Right cardiac atrium (tissue), 5 donors: Measurements from ENCODE around the gene INS. TPM values are rescaled to one million over a fixed set of nuclear protein-coding genes. Genes with fewer than 3 reads are reported as not detected.
"Not testable (repeated sequence)": the region's sequence is repeated elsewhere in the genome, so short reads cannot be mapped to it uniquely, and the experiment has no call there.

ENCODE experiments used
- ATAC-seq, 2 donors: fragments of 200-7000 bp; cut with Tn5 transposase; one replicate each; pipeline versions ENCODE4 v1.8.0 to v1.9.1; 2020; ENCODE audit warnings: moderate library complexity in 2 of 2, mild to moderate bottlenecking in 1 of 2
- DNase-seq, 3 donors: peaks; one replicate each; pipeline ENCODE4 v3.0.0-alpha.2; 2020
- H3K27ac ChIP-seq: one replicate; pipeline ENCODE4 v1.5.1; 2013; ENCODE audit warnings: mild to moderate bottlenecking, low read length, control low read depth, moderate library complexity
- H3K27me3 ChIP-seq: one replicate; pipeline ENCODE4 v1.6.1; 2013; ENCODE audit not compliant: control insufficient read depth, insufficient read depth
- H3K4me1 ChIP-seq: one replicate; pipeline ENCODE4 v1.6.1; 2013; ENCODE audit warnings: low read length; ENCODE audit not compliant: control insufficient read depth, insufficient read depth
- H3K4me3 ChIP-seq: one replicate; pipeline ENCODE4 v1.5.1; 2013; ENCODE audit warnings: low read length, control low read depth
- H3K9me3 ChIP-seq: one replicate; pipeline ENCODE4 v1.6.1; 2013; ENCODE audit warnings: low read length; ENCODE audit not compliant: control insufficient read depth
- WGBS: extraction: QIAGEN DNeasy Blood & Tissue Kit; methylation state at CpG from one replicate; pipeline ENCODE4 v1.1.7; 2013; 5-methylcytosine and 5-hydroxymethylcytosine counted together
- intact Hi-C, 4 donors: fragments of 100-400 bp; cut with DNase I; formaldehyde crosslinking; loops; one replicate each; pipeline versions ENCODE4 v1.11.0 to v1.14.0; 2022 to 2023
- polyA plus RNA-seq: library from polyadenylated mRNA; stranded (reverse); fragments of 200-250 nt; gene quantifications from one replicate; pipeline ENCODE4 v1.2.3, GENCODE V29; 2013
- total RNA-seq, 4 donors: library from RNA; stranded (reverse); fragmentation: NEBNext Ultra II Directional; extraction: Animal tissue kit (Norgen Biotek cat#: 25700); gene quantifications; one replicate each; pipeline ENCODE4 v1.2.1, GENCODE V29; 2021
- donor health status: healthy with polysubstance abuse.
- donor health status: DM: no; HTN: yes; CAD: no.
- donor health status: DM: no; HTN: no; CAD: no.
- donor health status: DM: no; HTN: yes; CAD: no; lungs with severe emphysema.
- donor health status: DM: yes; HTN: yes; CAD: no.

The INS gene
- total and polyA plus RNA-seq, 5 donors, result 1.1 TPM; not detected in 4

DNA sequence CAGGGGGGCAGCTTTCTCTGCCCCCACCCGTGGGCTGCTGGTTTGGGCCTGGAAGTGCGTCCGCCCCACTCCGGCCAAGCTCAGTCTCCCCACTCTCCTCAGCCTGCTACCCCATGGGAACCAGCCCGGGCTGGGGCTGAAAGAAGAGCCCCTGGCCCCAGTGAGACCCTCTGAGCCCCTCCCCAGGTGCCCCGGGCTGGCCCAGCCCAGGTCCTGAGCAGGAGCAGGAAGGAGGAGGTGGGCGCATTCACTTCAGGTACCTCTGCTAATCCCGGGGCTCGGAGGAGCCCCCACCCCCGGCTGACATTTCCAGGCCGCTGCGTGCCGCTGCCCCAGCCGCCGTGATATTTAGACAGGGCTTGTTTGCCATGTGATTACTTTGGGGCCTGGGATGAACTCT is 19.3 kb upstream of the INS start:
- 77% methylated on average over 15 of the region's 15 CpGs for WGBS
- Histone ChIP-seq H3K27me3 (no peaks in the 10 kb centered on the region), H3K9me3 (no peaks in the 10 kb centered on the region), H3K4me1 (no peaks in the 10 kb centered on the region), H3K27ac (no peak overlapping the region), H3K4me3 (no peak overlapping the region)
- DNase-seq (no peak), ATAC-seq (no peak)
- intact Hi-C loops, result no loop called here

DNA sequence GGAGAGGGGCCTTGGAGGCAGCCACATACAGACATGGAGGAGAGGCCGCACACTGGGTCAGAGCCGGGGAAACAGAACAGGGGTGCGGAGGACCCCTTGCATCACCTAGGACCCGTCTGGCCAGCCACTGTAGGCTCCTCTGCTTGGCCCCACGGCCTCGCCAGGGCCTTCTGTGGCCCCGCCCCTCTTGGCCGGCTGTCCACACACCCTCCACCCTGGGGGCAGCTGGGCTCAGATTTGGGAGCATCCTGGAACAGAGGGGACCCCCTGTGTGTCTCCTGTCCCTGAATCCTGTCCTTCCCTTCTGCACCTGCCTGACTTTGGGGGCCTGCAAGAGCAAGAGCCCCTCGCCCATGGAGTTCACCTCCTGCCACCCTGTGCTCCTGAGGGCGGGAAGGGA is 18.5 kb upstream of the INS start:
- ATAC-seq (no peak), DNase-seq (no peak)
- H3K27ac ChIP-seq, result no peak overlapping the region
- H3K27me3 ChIP-seq, result no peaks in the 10 kb centered on the region
- no peak overlapping the region for H3K4me3 ChIP-seq
- H3K4me1 ChIP-seq, result no peaks in the 10 kb centered on the region
- H3K9me3 ChIP-seq, result no peaks in the 10 kb centered on the region
- WGBS, result 89% methylated on average over 10 of the region's 10 CpGs
- intact Hi-C loops, result no loop called here

DNA sequence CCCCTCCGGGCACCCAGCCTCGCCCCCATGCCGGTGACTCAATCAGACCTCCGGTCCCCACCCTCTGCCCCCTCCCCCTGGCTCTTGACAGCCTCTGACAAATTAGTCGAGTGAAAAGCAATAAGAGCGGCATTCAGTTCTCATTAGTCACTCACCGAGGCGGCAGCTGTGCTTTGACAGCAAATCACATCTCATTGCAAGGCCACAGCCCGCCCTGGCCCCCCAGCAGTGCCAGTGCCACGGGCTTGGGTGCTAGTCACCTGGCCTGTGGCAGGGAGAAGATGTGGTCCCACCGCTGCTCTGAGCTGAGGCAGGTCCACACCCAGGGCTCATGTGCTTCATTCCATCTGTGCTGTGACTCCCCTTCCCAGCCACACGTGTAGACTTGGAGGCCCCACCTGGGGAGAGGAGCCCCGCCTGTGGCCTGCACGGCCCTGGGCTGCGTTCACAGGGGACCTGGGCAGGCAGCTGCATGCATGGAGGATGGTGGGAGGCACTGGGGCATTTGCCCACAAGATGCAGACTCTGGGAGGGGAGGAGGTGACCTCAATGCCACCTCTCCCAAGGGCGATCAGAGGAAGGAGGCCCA is 18.0 kb upstream of the INS start:
- no peaks in the 10 kb centered on the region for H3K4me1 ChIP-seq
- no peak overlapping the region for H3K27ac ChIP-seq
- DNase-seq, result no peak
- H3K4me3 ChIP-seq, result no peak overlapping the region
- intact Hi-C loops, result no loop called here
- no peaks in the 10 kb centered on the region for H3K9me3 ChIP-seq
- WGBS, result 54% methylated on average over 16 of the region's 16 CpGs
- ATAC-seq, result no peak
- no peaks in the 10 kb centered on the region for H3K27me3 ChIP-seq

DNA sequence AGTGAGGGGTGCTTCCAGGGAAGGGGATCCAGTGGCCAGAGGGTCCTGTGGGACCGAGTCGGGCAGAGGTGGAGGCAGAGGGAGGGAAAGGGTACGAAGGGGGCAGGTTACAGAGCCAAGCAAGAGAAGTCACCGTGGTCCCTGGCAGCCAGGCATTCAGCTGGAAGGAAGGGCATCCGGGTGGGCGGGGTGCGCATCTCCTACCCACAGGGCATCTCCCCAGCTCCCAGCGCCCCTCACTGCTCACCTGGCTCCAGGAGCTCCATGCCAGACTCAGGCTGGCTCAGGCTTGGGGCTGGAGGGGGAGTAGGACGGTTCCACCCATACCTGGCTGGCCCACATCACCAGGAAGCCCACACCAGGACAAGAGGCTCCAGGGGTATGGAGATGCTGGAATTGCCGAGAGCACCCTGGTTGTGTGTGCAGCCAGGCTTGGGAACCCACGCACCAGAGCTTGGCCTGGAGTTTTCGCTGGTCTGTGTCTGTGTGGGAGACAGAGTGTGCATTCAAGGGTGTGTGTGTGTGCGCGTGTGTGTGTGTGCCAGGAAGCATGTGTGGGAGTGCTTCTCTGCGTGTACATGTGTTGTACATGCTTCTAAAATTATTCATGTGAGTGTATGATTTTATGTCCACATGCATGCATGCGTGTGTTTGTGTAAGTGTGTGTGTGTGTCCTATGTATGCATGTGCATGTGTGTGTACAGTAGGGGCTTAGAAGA is 17.2 kb upstream of the INS start:
- ATAC-seq, result not testable (repeated sequence)

DNA sequence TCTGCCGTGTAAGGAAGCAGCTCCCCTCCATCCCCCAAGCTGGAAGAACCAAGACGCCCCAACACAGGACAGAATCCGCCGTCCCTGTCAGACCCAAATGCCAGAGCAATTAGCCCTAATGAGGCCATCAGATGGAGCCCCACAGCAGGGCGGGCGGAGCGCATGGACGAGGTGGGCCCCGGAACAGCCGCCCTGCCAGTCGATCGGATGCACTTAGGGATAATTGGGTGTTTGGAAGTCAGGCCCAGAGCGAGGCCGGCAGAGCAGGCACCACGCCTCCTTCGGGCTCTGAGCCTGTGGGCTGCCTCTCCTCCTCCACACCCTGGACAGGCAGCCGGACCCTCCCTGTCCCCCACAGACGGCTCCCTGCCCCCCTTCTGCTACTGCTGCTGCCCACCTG is 16.1 kb upstream of the INS start:
- no peak for DNase-seq
- H3K4me1 ChIP-seq, result no peaks in the 10 kb centered on the region
- H3K9me3 ChIP-seq, result no peaks in the 10 kb centered on the region
- ATAC-seq, result no peak
- no peak overlapping the region for H3K4me3 ChIP-seq
- H3K27me3 ChIP-seq, result no peaks in the 10 kb centered on the region
- no peak overlapping the region for H3K27ac ChIP-seq
- intact Hi-C loops, result no loop called here
- WGBS, result 59% methylated on average over 18 of the region's 18 CpGs

More for the DNA sequence above, 17.2 kb upstream of the INS start:
- H3K27me3 ChIP-seq, H3K4me1 ChIP-seq, H3K4me3 ChIP-seq, intact Hi-C loops, H3K27ac ChIP-seq, H3K9me3 ChIP-seq, DNase-seq: not testable (repeated sequence)
- WGBS, result 70% methylated on average over 16 of the region's 16 CpGs

DNA sequence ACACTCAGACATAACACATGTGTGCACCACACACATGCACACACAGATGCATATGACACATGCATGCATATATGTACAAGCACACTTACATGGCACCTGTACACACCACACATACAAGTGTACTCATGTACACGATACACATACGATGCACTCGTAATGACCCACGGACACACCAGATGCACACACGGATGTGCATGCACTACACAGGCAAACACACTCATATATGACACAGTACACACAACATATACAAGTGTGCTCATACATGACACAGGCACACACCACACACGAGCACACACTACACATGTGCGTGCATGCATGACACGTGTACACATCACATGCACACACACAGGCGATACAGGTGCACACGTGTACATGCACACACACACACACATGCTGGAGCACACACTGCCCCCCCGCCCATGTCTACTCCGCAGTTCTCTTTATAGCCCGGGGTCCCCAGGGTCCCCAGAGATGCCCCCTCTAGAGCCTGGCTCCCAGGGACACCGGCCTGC is 15.4 kb upstream of the INS start:
- no peaks in the 10 kb centered on the region for H3K4me1 ChIP-seq
- H3K9me3 ChIP-seq, result no peaks in the 10 kb centered on the region
- H3K4me3 ChIP-seq, result no peak overlapping the region
- no peaks in the 10 kb centered on the region for H3K27me3 ChIP-seq
- DNase-seq, result no peak
- no peak overlapping the region for H3K27ac ChIP-seq
- no peak for ATAC-seq
- WGBS, result 93% methylated on average over 14 of the region's 14 CpGs
- intact Hi-C loops, result no loop called here

DNA sequence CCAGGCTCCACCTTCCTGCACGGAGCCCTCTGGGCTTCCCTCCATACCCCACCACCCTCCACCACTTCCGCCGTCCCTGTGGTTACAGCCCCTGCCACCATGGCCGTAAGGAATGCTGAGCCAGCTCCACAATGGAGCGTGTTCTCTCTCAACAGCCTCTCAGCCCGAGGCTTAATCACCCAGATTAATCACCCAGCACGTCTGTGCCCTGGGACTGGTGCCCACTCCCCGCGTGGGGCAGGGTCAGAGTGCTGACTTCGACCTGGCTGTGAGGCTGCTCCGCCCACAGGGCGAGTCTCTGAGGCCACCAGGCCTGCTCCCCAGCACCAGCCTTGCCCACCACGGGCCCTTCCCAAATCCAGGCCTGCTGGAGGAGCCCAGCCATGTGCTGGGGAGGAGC is 14.7 kb upstream of the INS start:
- no peaks in the 10 kb centered on the region for H3K27me3 ChIP-seq
- intact Hi-C loops, result no loop called here
- WGBS, result 43% methylated on average over 13 of the region's 13 CpGs

DNA sequence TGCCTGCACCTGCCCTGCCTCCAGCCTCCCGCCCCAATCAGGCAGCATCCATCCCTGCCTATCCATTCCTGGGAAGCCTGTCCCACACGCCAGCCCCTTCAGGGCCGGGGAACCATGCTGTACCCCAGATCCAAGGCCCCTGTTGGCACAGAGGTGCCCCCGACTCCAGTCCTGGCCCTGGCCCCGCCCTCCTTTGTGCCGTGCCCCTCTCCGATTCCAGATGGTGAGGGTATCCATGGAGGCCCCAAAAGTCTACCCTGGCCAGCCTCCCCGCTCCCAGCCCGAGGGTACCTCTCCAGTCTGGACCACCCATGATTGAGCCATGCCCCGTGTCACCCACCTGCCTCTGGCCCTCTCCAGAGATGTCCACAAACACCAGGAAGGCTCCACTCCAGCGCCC is 13.4 kb upstream of the INS start:
- no peak for ATAC-seq
- Histone ChIP-seq H3K4me1 (no peaks in the 10 kb centered on the region), H3K4me3 (no peak overlapping the region), H3K27me3 (no peaks in the 10 kb centered on the region), H3K27ac (no peak overlapping the region), H3K9me3 (no peaks in the 10 kb centered on the region)
- DNase-seq, result no peak
- intact Hi-C loops, result no loop called here
- 89% methylated on average over 11 of the region's 11 CpGs for WGBS

More for the DNA sequence above, 14.7 kb upstream of the INS start:
- Histone ChIP-seq H3K4me3 (no peak overlapping the region), H3K9me3 (no peaks in the 10 kb centered on the region), H3K27ac (no peak overlapping the region), H3K4me1 (no peaks in the 10 kb centered on the region)
- ATAC-seq (peak; percentile 34 to 46), DNase-seq (no peak)

DNA sequence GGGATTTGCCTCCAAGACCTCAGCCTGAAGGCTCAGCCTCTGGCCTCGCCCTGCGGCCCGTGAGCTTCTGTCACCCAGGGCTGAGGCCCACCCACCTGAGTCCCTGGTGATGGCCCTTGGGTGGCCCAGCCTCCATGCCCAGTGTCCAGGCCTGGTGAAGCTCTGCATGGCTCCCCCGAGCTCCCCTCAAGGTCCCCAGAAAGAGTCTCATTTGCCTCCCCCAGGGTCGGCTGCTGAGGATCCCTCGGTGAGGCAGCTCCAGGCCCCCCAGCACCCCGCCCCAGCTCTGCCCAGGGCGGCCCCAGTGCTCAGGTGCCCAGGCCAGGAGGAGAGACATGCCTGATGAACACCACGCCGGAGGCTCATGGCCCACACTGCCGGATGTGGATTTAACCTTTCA is 12.8 kb upstream of the INS start:
- intact Hi-C loops, result no loop called here
- ATAC-seq, result no peak

DNA sequence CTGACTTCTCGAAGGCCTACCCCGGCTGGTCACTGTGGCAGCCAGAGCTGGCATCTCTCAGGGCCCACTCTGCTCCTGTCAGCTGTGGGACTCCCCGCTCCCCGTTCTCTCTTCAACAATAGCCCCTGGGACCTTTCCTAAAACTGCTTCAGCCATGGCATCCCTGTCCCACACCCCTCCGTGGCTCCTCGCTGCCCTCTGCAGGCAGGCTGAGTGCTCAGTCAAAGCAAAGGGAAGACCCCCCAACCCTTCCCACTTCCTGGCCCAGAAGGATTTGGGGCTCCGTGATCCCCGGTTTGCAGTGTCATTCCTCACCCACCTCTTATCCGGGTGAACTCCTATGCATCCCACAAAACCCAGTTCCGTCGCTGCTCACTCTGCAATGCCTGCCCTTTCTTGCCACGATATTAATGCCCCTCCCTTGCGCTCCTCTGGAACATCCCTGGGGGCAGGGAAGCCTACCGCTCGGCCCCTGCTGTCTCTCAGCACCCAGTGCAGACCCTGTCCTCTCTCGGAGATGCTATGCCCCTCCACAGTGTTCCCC is 12.2 kb upstream of the INS start:
- Histone ChIP-seq H3K27me3 (no peaks in the 10 kb centered on the region), H3K27ac (no peak overlapping the region), H3K9me3 (no peaks in the 10 kb centered on the region), H3K4me3 (no peak overlapping the region), H3K4me1 (no peaks in the 10 kb centered on the region)
- 78% methylated on average over 16 of the region's 16 CpGs for WGBS
- intact Hi-C loops, result no loop called here
- ATAC-seq (no peak), DNase-seq (no peak)

More for the DNA sequence above, 12.8 kb upstream of the INS start:
- H3K27ac ChIP-seq, result no peak overlapping the region
- H3K27me3 ChIP-seq, result no peaks in the 10 kb centered on the region
- no peak for DNase-seq
- WGBS, result 57% methylated on average over 11 of the region's 11 CpGs
- no peaks in the 10 kb centered on the region for H3K9me3 ChIP-seq
- H3K4me3 ChIP-seq, result no peak overlapping the region
- no peaks in the 10 kb centered on the region for H3K4me1 ChIP-seq

DNA sequence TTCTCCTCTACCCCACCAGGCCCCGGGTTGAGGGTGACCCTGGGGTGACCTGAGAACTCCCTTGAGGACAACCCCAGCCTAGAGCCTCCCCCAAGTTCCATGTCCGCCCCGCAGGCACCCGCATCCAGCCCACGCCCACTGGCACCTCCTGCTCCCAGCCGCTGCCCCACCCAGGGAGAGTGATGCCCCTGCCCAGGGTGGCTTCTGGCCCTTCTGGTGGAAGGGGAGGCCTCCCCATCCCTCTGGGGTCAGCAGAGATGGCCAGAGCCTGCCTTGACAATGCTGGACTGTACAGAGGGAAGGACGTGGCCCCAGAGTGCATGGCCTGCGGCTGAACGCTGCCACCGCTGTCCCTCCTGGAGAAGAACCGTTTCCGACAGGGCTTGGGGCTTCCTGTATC is 11.7 kb upstream of the INS start:
- Histone ChIP-seq H3K9me3 (no peaks in the 10 kb centered on the region), H3K4me1 (no peaks in the 10 kb centered on the region), H3K27me3 (no peaks in the 10 kb centered on the region), H3K4me3 (no peak overlapping the region), H3K27ac (no peak overlapping the region)
- peak in 1 of 3 donors; percentile 30 for DNase-seq
- WGBS, result 83% methylated on average over 12 of the region's 12 CpGs
- ATAC-seq, result no peak
- intact Hi-C loops, result no loop called here
